Ishikawa (cell line): ENCODE results near the gene MAP3K9.

Experiments
- CEBPB ChIP-seq: IDR thresholded peaks from 2 replicates; pipeline ENCODE4 v1.6.1; 2012
- CREB1 ChIP-seq: IDR thresholded peaks from 2 replicates; pipeline ENCODE4 v1.6.1; 2012; ENCODE audit warnings: low read depth
- EGR1 ChIP-seq: IDR thresholded peaks from 2 replicates; pipeline ENCODE4 v1.6.1; 2012
- EP300 ChIP-seq: IDR thresholded peaks from 2 replicates; pipeline ENCODE4 v1.6.1; 2012; ENCODE audit warnings: borderline replicate concordance
- FOXM1 ChIP-seq: IDR thresholded peaks from 2 replicates; pipeline ENCODE4 v1.6.1; 2012; ENCODE audit warnings: low read depth, borderline replicate concordance
- NFIC ChIP-seq: IDR thresholded peaks from 2 replicates; pipeline ENCODE4 v1.6.1; 2012
- RAD21 ChIP-seq: IDR thresholded peaks from 2 replicates; pipeline ENCODE4 v1.6.1; 2012; ENCODE audit warnings: low read depth
- TAF1 ChIP-seq: IDR thresholded peaks from 2 replicates; pipeline ENCODE4 v1.6.1; 2012; ENCODE audit warnings: low read depth, mild to moderate bottlenecking
- TCF12 ChIP-seq: IDR thresholded peaks from 2 replicates; pipeline ENCODE4 v1.6.1; 2012; ENCODE audit warnings: low read depth
- TEAD4 ChIP-seq: IDR thresholded peaks from 2 replicates; pipeline ENCODE4 v1.6.1; 2012
- YY1 ChIP-seq: IDR thresholded peaks from 2 replicates; pipeline ENCODE4 v1.6.1; 2012; ENCODE audit warnings: low read depth
- ZBTB7A ChIP-seq: IDR thresholded peaks from 2 replicates; pipeline ENCODE4 v1.6.1; 2012; ENCODE audit warnings: low read depth
- TF ChIP-seq, protein P1 (sequence below): IDR thresholded peaks from 2 replicates; pipeline ENCODE4 v1.6.1; 2012
- TF ChIP-seq, protein P2 (sequence below): IDR thresholded peaks from 2 replicates; pipeline ENCODE4 v1.6.1; 2012; ENCODE audit warnings: low read depth, mild to moderate bottlenecking
- TF ChIP-seq, protein P3 (sequence below): IDR thresholded peaks from 2 replicates; pipeline ENCODE4 v1.6.1; 2012

MAP3K9 gene

DNA sequence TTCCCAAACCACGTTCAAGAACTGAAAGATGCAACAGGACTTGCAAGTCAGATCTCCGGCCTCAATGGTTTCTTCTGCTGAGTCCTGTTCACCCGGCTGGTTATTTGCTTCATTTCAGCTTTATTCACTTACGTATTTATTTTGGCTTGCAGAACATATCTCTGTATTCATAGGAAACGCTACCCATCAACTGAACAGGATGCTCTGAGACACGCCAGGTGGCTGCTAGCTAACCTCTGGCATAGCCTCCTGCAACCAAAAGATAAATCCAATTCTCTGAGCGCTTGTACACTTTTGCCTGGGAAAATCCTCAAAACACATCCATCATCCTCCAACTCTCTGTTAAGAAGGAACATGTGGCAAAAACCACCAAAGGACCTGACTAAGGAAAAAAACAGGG lies 17.3 kb downstream of the MAP3K9 start:
- TF ChIP-seq RAD21 (no peak), TAF1 (no peak), EGR1 (no peak)

DNA sequence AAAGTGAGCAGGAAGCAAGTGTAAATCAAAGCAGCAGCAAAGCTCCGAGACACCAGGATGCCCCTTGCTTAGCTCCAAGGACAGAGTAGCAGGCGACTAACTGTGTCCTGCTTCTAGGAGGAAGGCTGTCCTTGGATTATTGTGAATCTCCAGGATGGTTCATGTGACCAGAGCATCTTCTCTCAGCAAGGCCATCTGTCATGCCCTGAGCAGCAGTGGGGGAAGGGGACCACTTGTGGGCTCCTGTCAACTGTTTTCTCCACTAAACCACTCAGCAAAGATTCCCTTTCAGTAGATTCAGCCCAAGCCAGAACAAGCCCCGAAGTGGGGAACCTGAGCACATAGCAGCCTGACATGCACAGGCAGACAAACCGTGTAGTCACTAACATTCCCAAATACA lies 19.4 kb downstream of the MAP3K9 start:
- no peak for TF ChIP-seq FOXM1
- no peak for TF ChIP-seq TAF1
- TF ChIP-seq, protein P1, sequence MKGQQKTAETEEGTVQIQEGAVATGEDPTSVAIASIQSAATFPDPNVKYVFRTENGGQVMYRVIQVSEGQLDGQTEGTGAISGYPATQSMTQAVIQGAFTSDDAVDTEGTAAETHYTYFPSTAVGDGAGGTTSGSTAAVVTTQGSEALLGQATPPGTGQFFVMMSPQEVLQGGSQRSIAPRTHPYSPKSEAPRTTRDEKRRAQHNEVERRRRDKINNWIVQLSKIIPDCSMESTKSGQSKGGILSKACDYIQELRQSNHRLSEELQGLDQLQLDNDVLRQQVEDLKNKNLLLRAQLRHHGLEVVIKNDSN, result no peak

DNA sequence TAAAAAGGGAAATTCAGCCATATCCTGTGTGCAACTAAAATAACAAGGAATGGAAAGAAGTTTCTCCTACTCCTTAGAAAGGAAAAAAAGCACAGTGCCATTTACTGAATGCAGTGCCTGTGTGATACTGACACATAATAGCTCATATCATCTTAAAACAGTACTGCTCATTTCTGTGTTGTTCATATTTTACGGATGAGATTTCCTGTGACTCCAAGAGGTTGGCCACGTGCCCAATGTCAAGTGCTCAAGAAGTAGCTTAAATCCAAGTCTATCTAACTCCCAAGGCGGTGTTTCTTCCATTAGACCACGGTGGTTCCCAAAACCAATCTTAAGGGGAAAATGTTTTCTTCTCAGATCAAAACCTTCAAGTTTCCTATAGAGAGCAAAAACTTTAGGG lies 20.0 kb downstream of the MAP3K9 start:
- TF ChIP-seq NFIC (no peak), TEAD4 (no peak), YY1 (no peak)

DNA sequence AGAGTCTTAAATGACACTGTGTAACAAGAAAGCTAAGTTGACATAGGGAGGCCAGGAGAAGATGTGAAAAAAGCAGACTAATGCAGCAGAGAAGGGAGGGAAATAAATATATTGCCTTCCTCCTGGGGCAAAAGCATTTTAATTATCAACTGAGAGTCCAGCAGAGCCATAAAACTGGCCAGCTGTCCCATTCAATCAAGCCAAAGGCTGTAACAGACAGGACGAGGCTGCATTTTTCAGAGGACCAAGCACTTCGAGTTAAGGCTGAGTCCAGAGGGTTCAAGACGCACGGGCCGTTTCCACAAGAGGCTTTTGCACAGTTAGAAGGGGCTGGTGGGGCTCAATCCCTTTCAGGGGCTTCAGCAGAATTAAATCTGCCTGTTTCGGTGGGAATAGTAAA lies 20.4 kb downstream of the MAP3K9 start:
- TF ChIP-seq, protein P1, result no peak
- TF ChIP-seq TAF1 (no peak), EP300 (no peak), TEAD4 (no peak), ZBTB7A (no peak), NFIC (no peak), EGR1 (no peak), FOXM1 (no peak), RAD21 (no peak), CEBPB (no peak), YY1 (no peak), CREB1 (no peak), TCF12 (no peak)
- TF ChIP-seq, protein P2, sequence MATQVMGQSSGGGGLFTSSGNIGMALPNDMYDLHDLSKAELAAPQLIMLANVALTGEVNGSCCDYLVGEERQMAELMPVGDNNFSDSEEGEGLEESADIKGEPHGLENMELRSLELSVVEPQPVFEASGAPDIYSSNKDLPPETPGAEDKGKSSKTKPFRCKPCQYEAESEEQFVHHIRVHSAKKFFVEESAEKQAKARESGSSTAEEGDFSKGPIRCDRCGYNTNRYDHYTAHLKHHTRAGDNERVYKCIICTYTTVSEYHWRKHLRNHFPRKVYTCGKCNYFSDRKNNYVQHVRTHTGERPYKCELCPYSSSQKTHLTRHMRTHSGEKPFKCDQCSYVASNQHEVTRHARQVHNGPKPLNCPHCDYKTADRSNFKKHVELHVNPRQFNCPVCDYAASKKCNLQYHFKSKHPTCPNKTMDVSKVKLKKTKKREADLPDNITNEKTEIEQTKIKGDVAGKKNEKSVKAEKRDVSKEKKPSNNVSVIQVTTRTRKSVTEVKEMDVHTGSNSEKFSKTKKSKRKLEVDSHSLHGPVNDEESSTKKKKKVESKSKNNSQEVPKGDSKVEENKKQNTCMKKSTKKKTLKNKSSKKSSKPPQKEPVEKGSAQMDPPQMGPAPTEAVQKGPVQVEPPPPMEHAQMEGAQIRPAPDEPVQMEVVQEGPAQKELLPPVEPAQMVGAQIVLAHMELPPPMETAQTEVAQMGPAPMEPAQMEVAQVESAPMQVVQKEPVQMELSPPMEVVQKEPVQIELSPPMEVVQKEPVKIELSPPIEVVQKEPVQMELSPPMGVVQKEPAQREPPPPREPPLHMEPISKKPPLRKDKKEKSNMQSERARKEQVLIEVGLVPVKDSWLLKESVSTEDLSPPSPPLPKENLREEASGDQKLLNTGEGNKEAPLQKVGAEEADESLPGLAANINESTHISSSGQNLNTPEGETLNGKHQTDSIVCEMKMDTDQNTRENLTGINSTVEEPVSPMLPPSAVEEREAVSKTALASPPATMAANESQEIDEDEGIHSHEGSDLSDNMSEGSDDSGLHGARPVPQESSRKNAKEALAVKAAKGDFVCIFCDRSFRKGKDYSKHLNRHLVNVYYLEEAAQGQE, result no peak
- TF ChIP-seq, protein P3, sequence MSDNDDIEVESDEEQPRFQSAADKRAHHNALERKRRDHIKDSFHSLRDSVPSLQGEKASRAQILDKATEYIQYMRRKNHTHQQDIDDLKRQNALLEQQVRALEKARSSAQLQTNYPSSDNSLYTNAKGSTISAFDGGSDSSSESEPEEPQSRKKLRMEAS, result no peak

DNA sequence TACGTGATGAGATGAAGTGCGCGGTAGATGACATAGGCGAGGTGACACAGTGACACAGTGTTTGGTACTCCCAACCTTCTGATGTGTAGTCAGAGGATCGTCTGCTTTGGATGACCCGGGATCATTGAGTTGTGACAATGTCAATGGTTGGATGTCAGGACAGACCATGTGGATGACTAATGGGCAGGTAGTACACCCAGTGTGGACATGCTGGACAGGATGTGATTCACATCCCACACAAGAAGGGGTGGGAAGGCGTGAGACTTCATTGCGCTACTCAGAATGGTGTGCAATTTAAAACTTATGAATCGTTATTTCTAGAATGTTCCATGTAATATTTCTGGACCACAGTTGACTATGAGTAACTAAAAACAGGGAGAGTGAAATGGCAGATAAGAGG lies 23.8 kb downstream of the MAP3K9 start:
- TF ChIP-seq, protein P3, result no peak
- TF ChIP-seq TCF12 (no peak), TEAD4 (no peak), ZBTB7A (no peak), CEBPB (no peak)
- TF ChIP-seq, protein P1, result no peak

DNA sequence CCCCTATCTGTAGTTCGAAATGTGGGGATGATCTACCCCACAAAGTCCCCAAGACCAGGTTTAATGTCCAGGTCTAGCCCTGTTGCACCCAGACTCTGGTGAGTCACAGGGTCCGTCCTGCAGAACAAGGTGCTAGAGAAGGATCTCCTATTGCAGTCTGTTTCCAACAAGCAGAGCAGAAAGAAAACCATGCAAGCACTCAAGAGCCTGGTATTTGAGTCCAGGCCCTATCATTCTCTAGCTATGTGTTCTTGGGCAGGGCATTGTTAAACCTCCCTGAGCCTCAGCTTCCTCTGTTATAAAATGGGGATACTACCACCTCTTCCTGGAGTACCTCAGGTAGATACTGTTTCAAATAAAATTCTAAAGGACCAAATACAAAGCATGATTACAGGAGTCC lies 24.4 kb downstream of the MAP3K9 start:
- TF ChIP-seq TAF1 (no peak), TEAD4 (no peak), TCF12 (no peak), CEBPB (no peak), EP300 (no peak), CREB1 (no peak), YY1 (no peak), NFIC (no peak), FOXM1 (no peak), ZBTB7A (no peak), RAD21 (no peak)
- TF ChIP-seq, protein P3, result no peak
- TF ChIP-seq, protein P1, result no peak
- TF ChIP-seq, protein P2, result no peak
